Spleen (tissue), 13 donors: ENCODE measurements around the gene ONECUT3. TPM values are rescaled to one million over a fixed set of nuclear protein-coding genes. Genes with fewer than 3 reads are reported as not detected.
"Not testable (repeated sequence)": the region's sequence is repeated elsewhere in the genome, so short reads cannot be mapped to it uniquely, and the experiment has no call there.

Experiments used
- DNase-seq: peaks from one replicate; pipeline ENCODE4 v3.0.0-alpha.2; 2020
- H3K27ac ChIP-seq, 8 donors: fragments of 200-600 bp; sonication (generic) in 7 of 8; 1 replicate in 4 of 8; 2 replicates in 4 of 8; pipeline versions ENCODE4 v1.5.0 to v1.8.0; 2016 to 2021; ENCODE audit warnings: inconsistent platforms in 4 of 8, mild to moderate bottlenecking in 4 of 8, moderate library complexity in 1 of 8
- H3K27me3 ChIP-seq, 7 donors: fragments of 200-600 bp; sonication (generic) in 6 of 7; replicated peaks in 1 of 7; 1 replicate in 4 of 7; 2 replicates in 3 of 7; pipeline versions ENCODE4 v1.5.0 to v1.8.0; 2016 to 2021; ENCODE audit warnings: inconsistent platforms in 3 of 7, mild to moderate bottlenecking in 1 of 7
- H3K36me3 ChIP-seq, 6 donors: fragments of 200-600 bp; sonication (generic) in 5 of 6; 1 replicate in 4 of 6; 2 replicates in 2 of 6; pipeline versions ENCODE4 v1.5.0 to v1.8.0; 2016 to 2021; ENCODE audit warnings: inconsistent platforms in 2 of 6
- H3K4me1 ChIP-seq, 6 donors: fragments of 200-600 bp; sonication (generic) in 5 of 6; 1 replicate in 3 of 6; 2 replicates in 3 of 6; pipeline versions ENCODE4 v1.5.0 to v1.8.0; 2016 to 2021; ENCODE audit warnings: inconsistent platforms in 3 of 6
- H3K4me3 ChIP-seq, 8 donors: fragments of 200-600 bp; sonication (generic) in 7 of 8; 1 replicate in 4 of 8; 2 replicates in 4 of 8; pipeline versions ENCODE4 v1.5.0 to v1.8.0; 2016 to 2021; ENCODE audit warnings: inconsistent platforms in 4 of 8, mild to moderate bottlenecking in 4 of 8, moderate library complexity in 2 of 8
- H3K9me3 ChIP-seq, 8 donors: fragments of 200-600 bp; sonication (generic) in 7 of 8; 1 replicate in 4 of 8; 2 replicates in 4 of 8; pipeline versions ENCODE4 v1.5.0 to v1.8.0; 2016 to 2021; ENCODE audit warnings: inconsistent platforms in 4 of 8
- POLR2A ChIP-seq, 3 donors: fragments of 450-650 bp; IDR thresholded peaks; one replicate each; pipeline ENCODE4 v1.5.1; 2017; ENCODE audit warnings: antibody characterized with exemption in 3 of 3, mild to moderate bottlenecking in 1 of 3
- POLR2AphosphoS5 ChIP-seq, 3 donors: sonication (generic); formaldehyde crosslinking; IDR thresholded peaks; one replicate each; pipeline ENCODE4 v1.5.1; 2017; ENCODE audit warnings: antibody characterized with exemption in 3 of 3
- WGBS, 5 donors: extraction: QIAGEN DNeasy Blood & Tissue Kit in 3 of 5; methylation state at CpG; one replicate each; pipeline versions ENCODE4 v1.1.5 to v1.1.7; 2013 to 2018; 5-methylcytosine and 5-hydroxymethylcytosine counted together
- intact Hi-C: fragments of 100-400 bp; cut with DNase I; formaldehyde crosslinking; loops from one replicate; pipeline ENCODE4 v1.15.0; 2023; ENCODE audit warnings: low total_unique reads
- long read RNA-seq, 2 donors: transcript quantifications; one replicate each; lab custom pipeline, GENCODE V29; 2026
- polyA plus RNA-seq, 3 donors: library from polyadenylated mRNA; stranded (reverse); fragments of 200-250 nt; gene quantifications; one replicate each; pipeline ENCODE4 v1.2.1, GENCODE V29; 2013
- total RNA-seq, 7 donors: library from RNA; depleted of rRNA in 3 of 7; stranded (reverse); fragments of >200 nt in 3 of 7; fragmentation: NEBNext Ultra II Directional in 4 of 7; extraction: Animal tissue kit (Norgen Biotek cat#: 25700) in 4 of 7; gene quantifications; one replicate each; pipeline versions ENCODE4 v1.1.0 to v1.2.1, GENCODE V29; 2016 to 2021
- TF ChIP-seq, protein P1 (sequence below), 11 experiments: fragments of 200-600 bp in 7 of 11; fragments of 450-650 bp in 4 of 11; sonication (generic) in 4 of 11; IDR thresholded peaks in 8 of 11; conservative IDR thresholded peaks in 3 of 11; 1 replicate in 7 of 11; 2 replicates in 4 of 11; pipeline versions ENCODE4 v1.4.0 to v1.8.0; 2016 to 2021; ENCODE audit warnings: antibody characterized with exemption in 11 of 11, inconsistent platforms in 4 of 11, mild to moderate bottlenecking in 1 of 11
- donor health status: healthy with polysubstance abuse.
- donor health status: DM: no; HTN: no; CAD: no; lungs with moderate emphysema.
- donor health status: DM: no; HTN: no; CAD: no.
- donor health status: Bipolar disorder and iron deficiency.
- donor health status: healthy.
- donor health status: DM: no; HTN: no; CAD: no.
- donor health status: DM: yes; HTN: yes; CAD: no.

Gene ONECUT3
- total RNA-seq (not detected), polyA plus RNA-seq (not detected)
- long read RNA-seq, donor 1, result 0 reads
- long read RNA-seq, donor 2, result 0 reads

DNA sequence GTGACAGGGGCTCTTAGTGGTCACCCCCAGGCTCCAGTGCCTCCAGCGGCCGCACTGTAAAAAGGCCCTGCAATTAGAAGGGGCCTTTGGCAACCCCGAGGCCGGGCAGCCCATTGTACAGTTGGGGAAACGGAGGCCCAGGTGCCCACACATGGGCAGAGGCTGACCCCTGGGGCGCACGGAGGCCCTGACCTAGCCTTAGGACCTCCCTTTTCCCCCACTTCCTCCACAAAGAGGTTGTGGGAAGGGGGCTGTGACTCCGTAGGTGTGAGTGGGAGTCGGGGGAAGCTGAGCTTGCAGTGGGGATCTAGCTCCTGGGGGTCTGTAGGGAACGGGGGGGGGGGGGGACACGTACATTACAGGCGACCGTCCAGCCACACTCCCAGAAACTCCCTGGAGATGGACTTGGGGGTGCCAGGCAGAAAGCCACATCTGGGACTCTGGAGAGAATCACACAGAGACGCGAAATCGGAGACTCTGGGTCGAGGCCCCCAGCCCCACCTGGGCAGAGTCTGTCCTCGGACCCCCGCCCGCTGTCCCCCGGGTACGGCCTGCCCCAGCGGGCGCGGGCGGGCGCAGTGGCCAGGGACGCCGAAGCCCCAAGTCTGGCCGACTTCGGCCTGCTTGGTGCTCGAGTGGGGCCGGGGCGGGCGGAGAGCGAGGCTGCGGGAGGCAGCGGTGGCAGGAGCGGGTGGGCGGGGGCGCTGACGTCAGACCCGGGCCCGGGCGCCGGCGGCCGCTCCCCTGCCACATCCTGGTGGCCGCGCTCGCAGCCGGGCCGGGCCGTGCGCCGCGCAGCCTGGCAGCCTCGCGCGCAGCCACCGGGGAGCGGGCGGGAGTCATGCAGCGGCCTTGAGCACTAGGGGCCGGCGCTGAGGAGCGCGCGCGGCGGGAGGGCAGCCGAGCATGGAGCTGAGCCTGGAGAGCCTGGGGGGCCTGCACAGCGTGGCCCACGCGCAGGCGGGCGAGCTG is at the start of gene ONECUT3:
ONECUT3 (plus strand) TSS at position 750 of the 972 bp plus-strand sequence; CDS start at position 907, 157 bp downstream.
- no peak for DNase-seq
- no peak within 1 kb of the TSS for H3K27ac ChIP-seq
- H3K4me1 ChIP-seq, result peaks cover 17 to 87% (median 63%) of the 10 kb centered on the region in 6 donors
- H3K9me3 ChIP-seq, result no peaks in the 10 kb centered on the region
- no peaks in the 10 kb centered on the region for H3K36me3 ChIP-seq
- peak within 1 kb of the TSS in 1 of 8 donors; percentile 41 for H3K4me3 ChIP-seq
- TF ChIP-seq POLR2AphosphoS5 (IDR thresholded peaks at IDR 0.05) (no peak), POLR2A (IDR thresholded peaks at IDR 0.05) (no peak)
- TF ChIP-seq, protein P1, sequence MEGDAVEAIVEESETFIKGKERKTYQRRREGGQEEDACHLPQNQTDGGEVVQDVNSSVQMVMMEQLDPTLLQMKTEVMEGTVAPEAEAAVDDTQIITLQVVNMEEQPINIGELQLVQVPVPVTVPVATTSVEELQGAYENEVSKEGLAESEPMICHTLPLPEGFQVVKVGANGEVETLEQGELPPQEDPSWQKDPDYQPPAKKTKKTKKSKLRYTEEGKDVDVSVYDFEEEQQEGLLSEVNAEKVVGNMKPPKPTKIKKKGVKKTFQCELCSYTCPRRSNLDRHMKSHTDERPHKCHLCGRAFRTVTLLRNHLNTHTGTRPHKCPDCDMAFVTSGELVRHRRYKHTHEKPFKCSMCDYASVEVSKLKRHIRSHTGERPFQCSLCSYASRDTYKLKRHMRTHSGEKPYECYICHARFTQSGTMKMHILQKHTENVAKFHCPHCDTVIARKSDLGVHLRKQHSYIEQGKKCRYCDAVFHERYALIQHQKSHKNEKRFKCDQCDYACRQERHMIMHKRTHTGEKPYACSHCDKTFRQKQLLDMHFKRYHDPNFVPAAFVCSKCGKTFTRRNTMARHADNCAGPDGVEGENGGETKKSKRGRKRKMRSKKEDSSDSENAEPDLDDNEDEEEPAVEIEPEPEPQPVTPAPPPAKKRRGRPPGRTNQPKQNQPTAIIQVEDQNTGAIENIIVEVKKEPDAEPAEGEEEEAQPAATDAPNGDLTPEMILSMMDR (IDR thresholded peaks at IDR 0.05 in 8 of 11, conservative IDR thresholded peaks at IDR 0.05 in 3 of 11), result no peak
- intact Hi-C loops, result no loop called here
- H3K27me3 ChIP-seq, result peaks cover 37 to 96% (median 91%) of the 10 kb centered on the region in 7 donors
- WGBS, 5 donors, result 1 to 5% (median 4%) methylated on average over 43 to 77 of the region's 77 CpGs

DNA sequence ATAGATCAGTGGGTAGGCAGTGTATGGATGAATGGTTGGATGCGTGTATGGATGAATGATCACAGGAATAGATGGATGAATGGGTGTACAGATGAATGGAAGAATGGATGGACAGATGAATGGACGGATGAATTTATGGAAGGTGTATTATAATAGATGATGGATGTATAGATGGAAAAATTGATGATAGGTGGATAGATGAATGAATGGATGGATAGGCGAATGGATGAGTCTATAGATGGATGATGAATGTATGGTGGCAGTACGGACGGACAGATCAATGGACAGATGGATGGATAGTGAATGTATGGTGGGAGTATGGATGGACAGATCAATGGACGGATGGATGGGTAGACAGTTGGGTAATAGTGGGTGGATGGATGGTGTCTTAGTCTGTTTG is 49.0 kb upstream of the ONECUT3 start:
- DNase-seq, result no peak
- no peak overlapping the region for H3K4me3 ChIP-seq
- no peak overlapping the region for H3K27ac ChIP-seq
- no peaks in the 10 kb centered on the region for H3K36me3 ChIP-seq
- whole genome bisulfite sequencing, 5 donors, result 86 to 97% (median 91%) methylated on average over 6 of the region's 6 CpGs
- peaks cover 0 to 6% (median 0%) of the 10 kb centered on the region in 8 donors for H3K9me3 ChIP-seq
- intact Hi-C loops, result no loop called here
- peaks cover 0 to 89% (median 28%) of the 10 kb centered on the region in 7 donors for H3K27me3 ChIP-seq
- TF ChIP-seq, protein P1 (IDR thresholded peaks at IDR 0.05 in 8 of 11, conservative IDR thresholded peaks at IDR 0.05 in 3 of 11), result no peak
- TF ChIP-seq POLR2A (IDR thresholded peaks at IDR 0.05) (no peak), POLR2AphosphoS5 (IDR thresholded peaks at IDR 0.05) (no peak)
- peaks cover 0 to 5% (median 0%) of the 10 kb centered on the region in 6 donors for H3K4me1 ChIP-seq

DNA sequence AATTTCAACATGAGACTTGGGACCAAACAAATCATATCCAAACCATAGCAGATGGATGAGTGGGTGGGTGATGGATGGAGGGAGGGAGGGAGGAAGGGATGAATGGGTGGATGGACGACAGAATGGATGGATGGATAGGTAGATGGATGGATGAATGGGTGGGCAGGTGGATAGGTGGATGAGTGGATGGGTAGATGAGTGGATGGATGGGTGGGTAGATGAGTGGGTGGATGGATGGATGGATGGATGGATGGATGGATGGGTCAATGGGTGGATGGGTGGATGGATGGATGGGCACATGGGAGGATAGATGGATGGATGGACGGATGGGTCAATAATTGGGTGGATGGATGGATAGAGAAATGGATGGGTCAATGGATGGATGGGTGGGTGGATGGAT is 47.9 kb upstream of the ONECUT3 start:
- no peak overlapping the region for H3K4me3 ChIP-seq
- TF ChIP-seq POLR2AphosphoS5 (IDR thresholded peaks at IDR 0.05) (no peak), POLR2A (IDR thresholded peaks at IDR 0.05) (no peak)
- TF ChIP-seq, protein P1 (IDR thresholded peaks at IDR 0.05 in 8 of 11, conservative IDR thresholded peaks at IDR 0.05 in 3 of 11), result no peak
- DNase-seq, result no peak
- H3K27ac ChIP-seq, result no peak overlapping the region
- 69 to 89% (median 82%) methylated on average over 2 of the region's 2 CpGs for WGBS, 5 donors
- H3K9me3 ChIP-seq, result peaks cover 0 to 6% (median 0%) of the 10 kb centered on the region in 8 donors
- H3K36me3 ChIP-seq, result no peaks in the 10 kb centered on the region
- intact Hi-C loops, result no loop called here
- H3K4me1 ChIP-seq, result peaks cover 0 to 5% (median 0%) of the 10 kb centered on the region in 6 donors
- peaks cover 0 to 89% (median 18%) of the 10 kb centered on the region in 7 donors for H3K27me3 ChIP-seq

DNA sequence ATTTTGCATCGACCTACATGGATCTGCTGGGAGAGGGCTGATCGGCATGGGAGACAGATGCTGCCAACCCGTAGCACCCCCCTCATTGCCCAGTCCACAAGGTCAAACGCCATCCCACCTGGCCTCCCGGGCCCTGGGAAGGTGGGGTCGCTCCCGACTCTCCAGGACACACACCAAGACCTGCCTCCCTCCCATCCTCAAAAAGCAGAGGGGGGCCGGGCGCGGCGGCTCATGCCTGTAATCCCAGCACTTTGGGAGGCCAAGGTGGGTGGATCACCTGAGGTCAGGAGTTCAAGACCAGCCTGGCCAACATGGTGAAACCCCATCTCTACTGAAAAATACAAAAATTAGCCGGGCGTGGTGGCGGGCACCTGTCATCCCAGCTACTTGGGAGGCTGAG is 46.7 kb upstream of the ONECUT3 start:
- H3K36me3 ChIP-seq, H3K9me3 ChIP-seq, H3K4me3 ChIP-seq, DNase-seq, H3K27ac ChIP-seq, H3K4me1 ChIP-seq, intact Hi-C loops: not testable (repeated sequence)
- H3K27me3 ChIP-seq, result peaks cover 0 to 86% (median 5%) of the 10 kb centered on the region in 7 donors
- 77 to 87% (median 86%) methylated on average over 13 to 14 of the region's 14 CpGs for WGBS, 5 donors
